ENCODE results near the gene APBA1.

Gene APBA1

GRCh38 chr9:69655065-69655464 is 17.1 kb downstream of the APBA1 start:
- DNase-seq = no peak

GRCh38 chr9:69653261-69653660 is 18.9 kb downstream of the APBA1 start:
- no peak for DNase-seq

GRCh38 chr9:69649566-69650250 is 22.5 kb downstream of the APBA1 start:
- DNase-seq = no peak

GRCh38 chr9:69647804-69648203 is 24.4 kb downstream of the APBA1 start:
- no peak for DNase-seq

- DNase-seq = no peak
Measured at GRCh38 chr9:69646810-69647209, 25.4 kb downstream of the APBA1 start.

GRCh38 chr9:69645488-69645887 is 26.7 kb downstream of the APBA1 start:
- peak; percentile 95 for DNase-seq

GRCh38 chr9:69643098-69643497 is 29.1 kb downstream of the APBA1 start:
- DNase-seq = no peak

- DNase-seq = no peak
Measured at GRCh38 chr9:69637817-69638200, 34.4 kb downstream of the APBA1 start.

- no peak for DNase-seq
Measured at GRCh38 chr9:69637193-69637816, 34.9 kb downstream of the APBA1 start.

- DNase-seq = no peak
Measured at GRCh38 chr9:69633716-69634115, 38.5 kb downstream of the APBA1 start.

GRCh38 chr9:69632768-69633167 is 39.4 kb downstream of the APBA1 start:
- no peak for DNase-seq

GRCh38 chr9:69627281-69627680 is 44.9 kb downstream of the APBA1 start:
- DNase-seq = no peak

- DNase-seq = no peak
Measured at GRCh38 chr9:69623276-69623675, 48.9 kb downstream of the APBA1 start.

GRCh38 chr9:69622676-69623075 is 49.5 kb downstream of the APBA1 start:
- DNase-seq = no peak

- no peak for DNase-seq
Measured at GRCh38 chr9:69621730-69622460, 50.3 kb downstream of the APBA1 start.

- no peak for DNase-seq
Measured at GRCh38 chr9:69620731-69621130, 51.4 kb downstream of the APBA1 start.

- DNase-seq = no peak
Measured at GRCh38 chr9:69619233-69619632, 52.9 kb downstream of the APBA1 start.

GRCh38 chr9:69617006-69617405 is 55.2 kb downstream of the APBA1 start:
- DNase-seq = no peak

GRCh38 chr9:69615880-69616279 is 56.3 kb downstream of the APBA1 start:
- DNase-seq = no peak

- DNase-seq = no peak
Measured at GRCh38 chr9:69611221-69611620, 61.0 kb downstream of the APBA1 start.

- DNase-seq = no peak
Measured at GRCh38 chr9:69609156-69609555, 63.0 kb downstream of the APBA1 start.

GRCh38 chr9:69606089-69606488 is 66.1 kb downstream of the APBA1 start:
- DNase-seq = no peak

- no peak for DNase-seq
Measured at GRCh38 chr9:69605406-69605805, 66.8 kb downstream of the APBA1 start.

- DNase-seq = no peak
Measured at GRCh38 chr9:69604568-69605219, 67.5 kb downstream of the APBA1 start.

Data from NCI-H510A treated with DMSO at 0.1 percent for 48 hours (cell line).